ENCODE measurements around the gene TMEM74B. TPM values are rescaled to one million over a fixed set of nuclear protein-coding genes. Genes with fewer than 3 reads are reported as not detected.

TMEM74B gene
- total RNA-seq, 4 donors from 2014 or later: 11.6 to 87.6 (median 30.2) TPM

- no peaks in the 10 kb centered on the region for H3K27me3 ChIP-seq
- H3K27ac ChIP-seq: no peak overlapping the region
- no peak for TF ChIP-seq CTCF (IDR thresholded peaks at IDR 0.05)
- no peak for TF ChIP-seq POLR2A (IDR thresholded peaks at IDR 0.05)
- peaks cover 0 to 15% (median 0%) of the 10 kb centered on the region in 4 donors for H3K4me1 ChIP-seq
- H3K36me3 ChIP-seq: no peaks in the 10 kb centered on the region
- H3K4me3 ChIP-seq: no peak overlapping the region
- DNase-seq: no peak
- H3K9me3 ChIP-seq: no peaks in the 10 kb centered on the region
Observed at GRCh38 chr20:1205802-1206201, 21.0 kb upstream of the TMEM74B start.

DNA sequence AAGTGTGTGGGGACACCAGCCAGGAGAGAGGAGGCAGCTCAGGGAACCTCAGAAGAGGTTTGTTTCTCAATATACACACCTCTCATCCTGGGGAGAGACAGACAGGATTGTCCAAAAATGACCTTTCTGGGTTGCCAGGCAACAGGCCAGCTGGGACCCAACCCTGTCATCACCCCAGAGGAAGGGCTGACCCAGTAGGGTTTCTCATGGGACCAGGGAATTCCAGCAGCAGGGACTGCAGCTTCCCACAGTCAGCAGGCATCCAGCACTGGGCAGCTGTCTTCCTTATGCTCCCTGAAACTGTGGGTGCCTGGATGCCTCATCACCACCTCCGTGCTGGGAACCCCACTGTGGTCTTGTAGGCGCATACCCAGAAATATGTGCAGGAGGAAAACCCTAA is 19.8 kb upstream of the TMEM74B start:
- DNase-seq: no peak
- H3K4me3 ChIP-seq: no peak overlapping the region
- peaks cover 0 to 15% (median 0%) of the 10 kb centered on the region in 4 donors for H3K4me1 ChIP-seq
- no peaks in the 10 kb centered on the region for H3K27me3 ChIP-seq
- no peaks in the 10 kb centered on the region for H3K9me3 ChIP-seq
- H3K27ac ChIP-seq: no peak overlapping the region
- TF ChIP-seq CTCF (IDR thresholded peaks at IDR 0.05) (no peak), POLR2A (IDR thresholded peaks at IDR 0.05) (no peak)
- H3K36me3 ChIP-seq: no peaks in the 10 kb centered on the region

DNA sequence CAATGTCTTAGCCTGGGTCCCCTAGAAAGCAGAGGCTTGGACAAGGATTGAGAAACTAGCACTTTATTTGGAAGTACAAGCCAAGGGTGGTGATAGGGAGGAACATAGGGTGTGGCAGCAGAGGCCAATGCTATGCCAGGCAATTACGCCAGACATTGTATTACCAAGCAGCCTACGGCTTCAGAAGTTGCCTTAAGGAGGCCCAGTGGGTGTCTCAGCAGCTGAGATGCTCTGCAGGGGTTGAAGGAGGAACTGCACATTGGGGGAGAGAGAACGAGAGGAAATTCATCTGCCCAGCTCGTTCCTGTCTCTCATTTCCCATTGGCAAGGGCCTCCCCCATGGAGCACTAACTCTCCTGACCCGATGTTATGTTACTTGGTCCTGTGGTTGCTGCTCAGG is 19.3 kb upstream of the TMEM74B start:
- H3K4me1 ChIP-seq: peaks cover 0 to 15% (median 0%) of the 10 kb centered on the region in 4 donors
- H3K36me3 ChIP-seq: no peaks in the 10 kb centered on the region
- TF ChIP-seq CTCF (IDR thresholded peaks at IDR 0.05) (no peak), POLR2A (IDR thresholded peaks at IDR 0.05) (no peak)
- H3K27ac ChIP-seq: no peak overlapping the region
- H3K27me3 ChIP-seq: no peaks in the 10 kb centered on the region
- no peak overlapping the region for H3K4me3 ChIP-seq
- DNase-seq: no peak
- no peaks in the 10 kb centered on the region for H3K9me3 ChIP-seq

DNA sequence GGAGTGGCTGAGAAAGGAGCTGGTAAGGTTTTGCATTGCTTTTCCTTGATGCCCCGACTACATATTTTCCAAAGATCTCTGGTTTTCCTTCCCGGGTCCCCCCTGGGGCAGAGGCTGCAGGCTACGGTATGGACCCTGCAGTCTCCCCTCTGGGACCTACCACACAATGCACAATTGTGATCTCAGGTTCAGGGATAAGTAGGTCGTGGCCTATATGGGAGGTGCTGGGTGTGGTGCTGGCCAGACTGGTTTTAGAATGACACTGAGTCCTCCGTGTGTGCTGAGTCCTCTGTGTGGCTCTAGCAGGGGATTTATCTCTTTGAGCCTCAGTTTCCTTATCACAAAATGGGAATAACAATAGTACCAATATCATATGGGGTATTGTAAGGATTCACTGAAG is 18.8 kb upstream of the TMEM74B start:
- no peak for DNase-seq
- Histone ChIP-seq H3K27me3 (no peaks in the 10 kb centered on the region), H3K9me3 (no peaks in the 10 kb centered on the region), H3K36me3 (no peaks in the 10 kb centered on the region), H3K4me1 (peaks cover 0 to 15% (median 0%) of the 10 kb centered on the region in 4 donors), H3K4me3 (no peak overlapping the region), H3K27ac (no peak overlapping the region)
- TF ChIP-seq CTCF (IDR thresholded peaks at IDR 0.05) (no peak), POLR2A (IDR thresholded peaks at IDR 0.05) (no peak)

GRCh38 chr20:1202762-1203504 is 18.2 kb upstream of the TMEM74B start, which contains the start of gene C20orf202:
Gene C20orf202 (plus strand): TSS chr20:1203454. CDS start chr20:1203586, 132 bp downstream.
- Histone ChIP-seq H3K4me1 (peaks cover 0 to 15% (median 0%) of the 10 kb centered on the region in 4 donors), H3K36me3 (no peaks in the 10 kb centered on the region), H3K27ac (no peak within 1 kb of the TSS), H3K27me3 (no peaks in the 10 kb centered on the region), H3K4me3 (no peak within 1 kb of the TSS), H3K9me3 (no peaks in the 10 kb centered on the region)
- DNase-seq: no peak
- TF ChIP-seq CTCF (IDR thresholded peaks at IDR 0.05): no peak
- no peak for TF ChIP-seq POLR2A (IDR thresholded peaks at IDR 0.05)
